GM12878 (cell line): ENCODE data around the gene TMPRSS6. TPM values are rescaled to one million over a fixed set of nuclear protein-coding genes. Genes with fewer than 3 reads are reported as not detected.

ENCODE experiments used
- ATAC-seq: fragments of 200-7000 bp; cut with Tn5 transposase; 3 replicates; pipeline ENCODE4 v1.9.1; 2020; ENCODE audit warnings: mild to moderate bottlenecking, moderate library complexity
- BruUV-seq: library from RNA; stranded (reverse); fragments of 400-500 nt; replicated peaks from 2 replicates; lab custom pipeline; 2021; lab: Mats Ljungman, UMichigan
- CTCF ChIA-PET: fragments of 300-600 bp; sonication (Branson Sonifier 250); formaldehyde crosslinking; extraction: SDS; loops from one replicate; lab custom pipeline; 2021; ENCODE audit warnings: inconsistent platforms; lab: Yijun Ruan, JAX
- POLR2A ChIA-PET: fragments of 350-600 bp; formaldehyde crosslinking; extraction: SDS; loops from one replicate; lab custom pipeline; 2021; ENCODE audit warnings: inconsistent platforms; lab: Charles Lee
- RAD21 ChIA-PET: fragments of 300-600 bp; sonication (Branson Sonifier 250); formaldehyde crosslinking; loops from one replicate; lab custom pipeline; 2023; ENCODE audit warnings: antibody characterized with exemption; ENCODE audit not compliant: unreplicated experiment; lab: Charles Lee
- SMC1A ChIA-PET: fragments of 300-600 bp; sonication (Branson Sonifier 250); formaldehyde crosslinking; loops from one replicate; lab custom pipeline; 2023; ENCODE audit not compliant: unreplicated experiment, uncharacterized antibody; lab: Charles Lee
- DNase-seq: peaks from one replicate; pipeline ENCODE4 v3.0.0-alpha.2; 2011; ENCODE audit warnings: low read depth, low spot score
- FAIRE-seq: peaks from 3 replicates; lab custom pipeline; 2011; peaks lifted over from hg19 to GRCh38; lab: Jason Lieb, UNC
- H2AFZ ChIP-seq: 2 replicates; pipeline ENCODE4 v1.6.0; 2011; ENCODE audit warnings: low read depth, low read length, control low read depth; ENCODE audit not compliant: control insufficient read depth
- H3K27ac ChIP-seq: 2 replicates; pipeline ENCODE4 v1.5.1; 2011; ENCODE audit warnings: control low read depth; ENCODE audit not compliant: control insufficient read depth, insufficient read depth
- H3K27me3 ChIP-seq, 2 experiments: replicated peaks in 1 of 2; 2 replicates each; pipeline versions ENCODE4 v1.6.0 to v1.6.1; 2011; ENCODE audit warnings: low read length in 1 of 2; ENCODE audit not compliant: control insufficient read depth in 2 of 2, insufficient read depth in 2 of 2
- H3K36me3 ChIP-seq, 2 experiments: 2 replicates each; pipeline ENCODE4 v1.5.1; 2011; ENCODE audit warnings: low read length in 1 of 2; ENCODE audit not compliant: control insufficient read depth in 2 of 2, insufficient read depth in 2 of 2
- H3K4me1 ChIP-seq: 2 replicates; pipeline ENCODE4 v1.6.1; 2011; ENCODE audit warnings: mild to moderate bottlenecking, low read length, moderate library complexity, mixed read lengths; ENCODE audit not compliant: control insufficient read depth, insufficient read depth
- H3K4me2 ChIP-seq: 2 replicates; pipeline ENCODE4 v1.6.0; 2011; ENCODE audit warnings: control low read depth; ENCODE audit not compliant: control insufficient read depth, insufficient read depth
- H3K4me3 ChIP-seq: fragments of 200-600 bp; sonication (generic); 2 replicates; pipeline ENCODE4 v1.5.1; 2016
- H3K79me2 ChIP-seq: 2 replicates; pipeline ENCODE4 v1.6.0; 2011; ENCODE audit warnings: low read length; ENCODE audit not compliant: control insufficient read depth, insufficient read depth
- H3K9ac ChIP-seq: 2 replicates; pipeline ENCODE4 v1.8.0; 2011; ENCODE audit warnings: low read length, control low read depth, mixed read lengths; ENCODE audit not compliant: control insufficient read depth, insufficient read depth
- H3K9me3 ChIP-seq: replicated peaks from 3 replicates; pipeline ENCODE4 v1.5.1; 2011; ENCODE audit warnings: mild to moderate bottlenecking, low read length; ENCODE audit not compliant: control insufficient read depth, insufficient read depth
- H4K20me1 ChIP-seq: 2 replicates; pipeline ENCODE4 v1.6.0; 2011; ENCODE audit not compliant: control insufficient read depth, insufficient read depth
- CHD4 ChIP-seq: fragments of 200-600 bp; sonication (generic); IDR thresholded peaks from 2 replicates; pipeline ENCODE4 v1.6.1; 2016; ENCODE audit warnings: mild to moderate bottlenecking
- EZH2 ChIP-seq: IDR thresholded peaks from 2 replicates; pipeline ENCODE4 v1.6.1; 2012; ENCODE audit warnings: low read depth, mild to moderate bottlenecking, control low read depth, inconsistent platforms, low read length, borderline replicate concordance; ENCODE audit not compliant: control insufficient read depth
- JUND ChIP-seq: IDR thresholded peaks from 2 replicates; pipeline ENCODE4 v1.6.1; 2012; ENCODE audit warnings: low read depth, mild to moderate bottlenecking, low read length, improper control_type of control experiment, moderate library complexity
- LARP7 ChIP-seq: fragments of 450-650 bp; IDR thresholded peaks from 2 replicates; pipeline ENCODE4 v1.6.1; 2017; ENCODE audit warnings: mild to moderate bottlenecking
- NFYB ChIP-seq: IDR thresholded peaks from 2 replicates; pipeline ENCODE4 v1.6.1; 2011; ENCODE audit warnings: low read depth, mild to moderate bottlenecking, low read length, improper control_type of control experiment, moderate library complexity; ENCODE audit not compliant: insufficient read depth
- NR2C2 ChIP-seq: IDR thresholded peaks from 2 replicates; pipeline ENCODE4 v1.6.1; 2011; ENCODE audit warnings: borderline replicate concordance, low read depth; ENCODE audit not compliant: control insufficient read depth, insufficient read length
- ZNF622 ChIP-seq: fragments of 450-650 bp; IDR thresholded peaks from 2 replicates; pipeline ENCODE4 v1.6.1; 2017; ENCODE audit warnings: mild to moderate bottlenecking, inconsistent platforms
- ZSCAN29 ChIP-seq: fragments of 450-650 bp; IDR thresholded peaks from 2 replicates; pipeline ENCODE4 v1.6.1; 2017; ENCODE audit warnings: mild to moderate bottlenecking, moderate library complexity
- WGBS: methylation state at CpG from one replicate; pipeline ENCODE4 v1.1.6; 2016; ENCODE audit warnings: low lambda C conversion rate; ENCODE audit not compliant: insufficient replicate concordance, insufficient coverage; ENCODE audit errors: missing lambda C conversion rate; 5-methylcytosine and 5-hydroxymethylcytosine counted together
- in situ Hi-C: fragments of 300-500 bp; cut with MboI; formaldehyde crosslinking; loops from 9 replicates; pipeline ENCODE4 v1.14.3; 2018; ENCODE audit warnings: mixed read lengths
- intact Hi-C: fragments of 100-400 bp; cut with micrococcal nuclease; formaldehyde crosslinking; loops from one replicate; pipeline ENCODE4 v1.14.2; 2022; ENCODE audit not compliant: unreplicated experiment
- polyA plus RNA-seq, 11 experiments: library from polyadenylated mRNA; depleted of rRNA in 4 of 11; unstranded in 6 of 11; stranded (reverse) in 5 of 11; fragments of >200 nt; fragmentation: Nextera tagmentation in 4 of 11; fragmentation: Illumina TruSeq in 1 of 11; extraction: Ambion mirVana in 4 of 11; extraction: Trizol in 1 of 11; gene quantifications; 1 replicate in 1 of 11; 2 replicates in 10 of 11; pipeline versions ENCODE4 v1.2.1 to v1.2.3, GENCODE V29; 2011 to 2016; ENCODE audit warnings: inconsistent platforms in 2 of 11, missing spikeins in 2 of 11, low read depth in 1 of 11
- total RNA-seq, 4 experiments: library from RNA; depleted of rRNA in 3 of 4; stranded (reverse); fragments of >200 nt in 3 of 4; fragmentation: Illumina TruSeq in 1 of 4; extraction: Trizol in 1 of 4; gene quantifications; 2 replicates each; pipeline versions ENCODE4 v1.2.1 to v1.2.3, GENCODE V29; 2013 to 2021
- TF ChIP-seq, protein P1 (sequence below): fragments of 450-650 bp; IDR thresholded peaks from 2 replicates; pipeline ENCODE4 v1.6.1; 2017; ENCODE audit warnings: mild to moderate bottlenecking, moderate library complexity

The TMPRSS6 gene
- total and polyA plus RNA-seq, 10 of the 15 experiments (the other 5 are each of a cell fraction or from before 2014, with no cell fraction given): 0.06 to 0.69 (median 0.19) TPM; not detected in 6

DNA sequence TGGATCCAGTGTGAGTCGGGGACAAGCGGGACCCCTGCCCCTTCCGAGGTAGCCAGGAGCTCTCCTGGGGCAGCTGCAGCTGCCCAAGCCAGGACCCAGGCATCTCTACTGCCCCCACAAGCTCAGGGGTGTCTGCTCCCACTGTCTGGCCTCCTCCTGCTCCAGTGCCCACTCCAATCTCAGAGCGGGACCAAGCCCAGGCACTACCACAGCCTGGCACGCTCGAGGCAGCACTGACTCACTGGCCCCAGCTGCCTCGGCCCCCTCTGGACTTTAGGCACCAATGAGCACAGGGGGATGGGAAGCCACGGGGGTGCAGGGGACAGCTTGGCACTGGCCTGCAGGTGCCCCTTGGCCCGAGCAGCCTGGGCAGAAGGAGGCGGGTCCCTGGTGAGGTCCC, 32.0 kb upstream of the TMPRSS6 start:
- DNase-seq (no peak), FAIRE-seq (no peak), ATAC-seq (no peak)
- H3K9me3 ChIP-seq: no peaks in the 10 kb centered on the region
- H2AFZ ChIP-seq: no peak overlapping the region
- no peak overlapping the region for H3K9ac ChIP-seq
- H3K36me3 ChIP-seq: peaks cover 27 to 56% of the 10 kb centered on the region in 2 experiments
- ChIA-PET CTCF (interaction anchor here (0.5 to 1.7 kb wide), 3 partner anchors 14 to 449 kb away, joined by 3 to 5 read pairs (median 3); no protein-coding TSS in a partner anchor), RAD21 (interaction anchor here (0.6 to 2.0 kb wide), 2 partner anchors 25 to 63 kb away, joined by 3 to 8 read pairs; no protein-coding TSS in a partner anchor), SMC1A (interaction anchor here (2.5 to 2.8 kb wide), 2 partner anchors 8 to 21 kb away, joined by 8 to 19 read pairs; partner anchors contain the start of gene IL2RB), POLR2A (interaction anchor here (1.1 kb wide), 1 partner anchor 16 kb away, joined by 3 read pairs; no protein-coding TSS in a partner anchor)
- H3K79me2 ChIP-seq: peaks cover 25% of the 10 kb centered on the region
- intact Hi-C loops: loop anchor here (10.0 kb wide), 1 partner anchor 53 kb away; no protein-coding TSS in a partner anchor
- WGBS: 70% methylated on average over 10 of the region's 10 CpGs
- TF ChIP-seq LARP7 (no peak), JUND (no peak), ZNF622 (no peak), ZSCAN29 (no peak), NFYB (no peak), EZH2 (no peak), CHD4 (no peak), NR2C2 (no peak)
- TF ChIP-seq, protein P1, sequence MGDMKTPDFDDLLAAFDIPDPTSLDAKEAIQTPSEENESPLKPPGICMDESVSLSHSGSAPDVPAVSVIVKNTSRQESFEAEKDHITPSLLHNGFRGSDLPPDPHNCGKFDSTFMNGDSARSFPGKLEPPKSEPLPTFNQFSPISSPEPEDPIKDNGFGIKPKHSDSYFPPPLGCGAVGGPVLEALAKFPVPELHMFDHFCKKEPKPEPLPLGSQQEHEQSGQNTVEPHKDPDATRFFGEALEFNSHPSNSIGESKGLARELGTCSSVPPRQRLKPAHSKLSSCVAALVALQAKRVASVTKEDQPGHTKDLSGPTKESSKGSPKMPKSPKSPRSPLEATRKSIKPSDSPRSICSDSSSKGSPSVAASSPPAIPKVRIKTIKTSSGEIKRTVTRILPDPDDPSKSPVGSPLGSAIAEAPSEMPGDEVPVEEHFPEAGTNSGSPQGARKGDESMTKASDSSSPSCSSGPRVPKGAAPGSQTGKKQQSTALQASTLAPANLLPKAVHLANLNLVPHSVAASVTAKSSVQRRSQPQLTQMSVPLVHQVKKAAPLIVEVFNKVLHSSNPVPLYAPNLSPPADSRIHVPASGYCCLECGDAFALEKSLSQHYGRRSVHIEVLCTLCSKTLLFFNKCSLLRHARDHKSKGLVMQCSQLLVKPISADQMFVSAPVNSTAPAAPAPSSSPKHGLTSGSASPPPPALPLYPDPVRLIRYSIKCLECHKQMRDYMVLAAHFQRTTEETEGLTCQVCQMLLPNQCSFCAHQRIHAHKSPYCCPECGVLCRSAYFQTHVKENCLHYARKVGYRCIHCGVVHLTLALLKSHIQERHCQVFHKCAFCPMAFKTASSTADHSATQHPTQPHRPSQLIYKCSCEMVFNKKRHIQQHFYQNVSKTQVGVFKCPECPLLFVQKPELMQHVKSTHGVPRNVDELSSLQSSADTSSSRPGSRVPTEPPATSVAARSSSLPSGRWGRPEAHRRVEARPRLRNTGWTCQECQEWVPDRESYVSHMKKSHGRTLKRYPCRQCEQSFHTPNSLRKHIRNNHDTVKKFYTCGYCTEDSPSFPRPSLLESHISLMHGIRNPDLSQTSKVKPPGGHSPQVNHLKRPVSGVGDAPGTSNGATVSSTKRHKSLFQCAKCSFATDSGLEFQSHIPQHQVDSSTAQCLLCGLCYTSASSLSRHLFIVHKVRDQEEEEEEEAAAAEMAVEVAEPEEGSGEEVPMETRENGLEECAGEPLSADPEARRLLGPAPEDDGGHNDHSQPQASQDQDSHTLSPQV: no peak
- no TSS peak for BruUV-seq
- H4K20me1 ChIP-seq: no peaks in the 10 kb centered on the region
- H3K27ac ChIP-seq: no peak overlapping the region
- H3K4me3 ChIP-seq: no peak overlapping the region
- in situ Hi-C loops: no loop called here
- H3K27me3 ChIP-seq: no peaks in the 10 kb centered on the region
- H3K4me2 ChIP-seq: no peak overlapping the region
- peaks cover 18% of the 10 kb centered on the region for H3K4me1 ChIP-seq
